CD4-positive, CD25-positive, alpha-beta regulatory T cell (primary cell): ENCODE results near the gene FAM210B. TPM values are rescaled to one million over a fixed set of nuclear protein-coding genes. Genes with fewer than 3 reads are reported as not detected.
A peak's percentile ranks its signal among the peaks of the same experiment; 100 is the strongest.

Experiments
- ATAC-seq, 2 donors: fragments of 150-1000 bp; cut with Tn5 transposase; one replicate each; pipeline ENCODE4 v1.10.0; 2021; ENCODE audit warnings: low read depth in 2 of 2, moderate number of reproducible peaks in 2 of 2, moderate library complexity in 1 of 2
- DNase-seq, 3 donors: peaks; one replicate each; pipeline versions ENCODE4 v3.0.0 to v3.0.0-alpha.2; 2012 to 2022; ENCODE audit warnings: mixed read lengths in 1 of 3
- H3K27ac ChIP-seq: one replicate; pipeline ENCODE4 v1.7.0; 2013; ENCODE audit warnings: mild to moderate bottlenecking, low read length; ENCODE audit not compliant: insufficient read depth, poor library complexity, severe bottlenecking
- H3K27me3 ChIP-seq: one replicate; pipeline ENCODE4 v1.7.0; 2013; ENCODE audit warnings: low read length; ENCODE audit not compliant: control insufficient read depth, insufficient read depth
- H3K36me3 ChIP-seq: one replicate; pipeline ENCODE4 v1.7.0; 2013; ENCODE audit warnings: mild to moderate bottlenecking, low read length, moderate library complexity; ENCODE audit not compliant: control insufficient read depth, insufficient read depth
- H3K4me1 ChIP-seq: 2 replicates; pipeline ENCODE4 v1.7.0; 2013; ENCODE audit warnings: mild to moderate bottlenecking, low read length; ENCODE audit not compliant: insufficient read depth, control insufficient read depth, poor library complexity, severe bottlenecking
- H3K4me3 ChIP-seq: one replicate; pipeline ENCODE4 v1.7.0; 2013; ENCODE audit warnings: low read depth, mild to moderate bottlenecking, low read length, moderate library complexity
- H3K9me3 ChIP-seq, 2 experiments: 1 replicate in 1 of 2; 2 replicates in 1 of 2; pipeline ENCODE4 v1.7.0; 2013; ENCODE audit warnings: low read length in 2 of 2, mild to moderate bottlenecking in 1 of 2, moderate library complexity in 1 of 2; ENCODE audit not compliant: control insufficient read depth in 2 of 2
- H3K27ac Mint-ChIP-seq, 3 donors: one replicate each; pipeline ENCODE4 v1.8.0; 2020 to 2022; ENCODE audit warnings: mild to moderate bottlenecking in 3 of 3, mixed read lengths in 3 of 3, moderate library complexity in 2 of 3
- H3K27me3 Mint-ChIP-seq: one replicate; pipeline ENCODE4 v1.8.0; 2022; ENCODE audit warnings: mild to moderate bottlenecking, mixed read lengths
- H3K36me3 Mint-ChIP-seq: one replicate; pipeline ENCODE4 v1.8.0; 2020; ENCODE audit warnings: mixed read lengths
- H3K4me1 Mint-ChIP-seq, 4 donors: one replicate each; pipeline ENCODE4 v1.8.0; 2020 to 2022; ENCODE audit warnings: mixed read lengths in 4 of 4, mild to moderate bottlenecking in 1 of 4
- H3K4me3 Mint-ChIP-seq, 4 donors: one replicate each; pipeline ENCODE4 v1.8.0; 2020 to 2022; ENCODE audit warnings: mild to moderate bottlenecking in 4 of 4, mixed read lengths in 4 of 4, moderate library complexity in 3 of 4
- H3K9me3 Mint-ChIP-seq, 7 donors: one replicate each; pipeline ENCODE4 v1.8.0; 2020 to 2022; ENCODE audit warnings: mixed read lengths in 7 of 7, mild to moderate bottlenecking in 3 of 7, moderate library complexity in 2 of 7
- polyA plus RNA-seq, 4 donors: library from polyadenylated mRNA; unstranded; fragments of 300-500 nt; fragmentation: Illumina TruSeq; gene quantifications; one replicate each; pipeline ENCODE4 v1.2.3, GENCODE V29; 2021
- total RNA-seq: library from RNA; stranded (reverse); gene quantifications from one replicate; pipeline ENCODE4 v1.2.3, GENCODE V29; 2022

Gene FAM210B
- total and polyA plus RNA-seq, 5 donors from 2014 or later: 14.8 to 40.3 (median 35.2) TPM

- Histone ChIP-seq H3K27ac (no peak overlapping the region), H3K9me3 (no peaks in the 10 kb centered on the region), H3K27me3 (peaks cover 2% of the 10 kb centered on the region), H3K4me3 (no peak overlapping the region), H3K36me3 (no peaks in the 10 kb centered on the region), H3K4me1 (no peaks in the 10 kb centered on the region)
- peaks cover 0 to 8% (median 1%) of the 10 kb centered on the region in 4 donors for H3K4me1 Mint-ChIP-seq
- no peak for ATAC-seq
- no peak for DNase-seq
- peaks cover 11% of the 10 kb centered on the region for H3K27me3 Mint-ChIP-seq
- H3K27ac Mint-ChIP-seq: peak overlapping the region in 1 of 3 donors; percentile 10
- H3K4me3 Mint-ChIP-seq: peak overlapping the region in 1 of 4 donors; percentile 46
- no peaks in the 10 kb centered on the region for H3K36me3 Mint-ChIP-seq
- H3K9me3 Mint-ChIP-seq: no peaks in the 10 kb centered on the region
Observed at GRCh38 chr20:56352345-56353055, 6.3 kb upstream of the FAM210B start.

- Histone ChIP-seq H3K27me3 (peaks cover under 1% of the 10 kb centered on the region), H3K27ac (no peak overlapping the region), H3K4me1 (no peaks in the 10 kb centered on the region), H3K4me3 (no peak overlapping the region), H3K9me3 (no peaks in the 10 kb centered on the region), H3K36me3 (no peaks in the 10 kb centered on the region)
- H3K4me1 Mint-ChIP-seq: peaks cover 0 to 7% (median 2%) of the 10 kb centered on the region in 4 donors
- no peak for DNase-seq
- peaks cover 5% of the 10 kb centered on the region for H3K27me3 Mint-ChIP-seq
- H3K9me3 Mint-ChIP-seq: no peaks in the 10 kb centered on the region
- H3K4me3 Mint-ChIP-seq: no peak overlapping the region
- ATAC-seq: no peak
- H3K36me3 Mint-ChIP-seq: no peaks in the 10 kb centered on the region
- H3K27ac Mint-ChIP-seq: no peak overlapping the region
Observed at GRCh38 chr20:56353356-56353755, 5.4 kb upstream of the FAM210B start.

DNA sequence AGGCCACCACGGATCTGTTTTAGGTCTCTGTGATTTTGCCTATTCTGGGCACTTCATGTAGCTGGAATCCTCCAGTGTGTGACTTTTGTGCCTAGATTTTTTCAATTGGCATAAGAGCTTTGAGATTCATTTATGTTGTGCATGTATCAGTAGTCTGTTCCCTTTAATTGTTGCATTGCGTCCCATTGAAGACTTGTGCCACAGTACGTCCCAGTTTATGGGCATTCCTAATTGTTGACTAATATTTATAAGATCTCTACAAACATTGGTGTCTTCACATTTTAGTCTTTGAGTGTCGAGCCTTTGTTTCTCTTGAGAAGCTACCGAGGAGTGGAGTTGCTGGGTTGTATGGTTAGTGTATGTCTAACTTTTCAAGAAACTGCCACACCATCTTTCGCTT, 704 bp upstream of the FAM210B start:
- Histone ChIP-seq H3K4me3 (peak overlapping the region; percentile 47), H3K9me3 (no peaks in the 10 kb centered on the region), H3K4me1 (peaks cover 9% of the 10 kb centered on the region), H3K27me3 (no peaks in the 10 kb centered on the region), H3K27ac (peak overlapping the region; percentile 41), H3K36me3 (no peaks in the 10 kb centered on the region)
- no peaks in the 10 kb centered on the region for H3K36me3 Mint-ChIP-seq
- H3K4me1 Mint-ChIP-seq: peaks cover 5 to 32% (median 18%) of the 10 kb centered on the region in 4 donors
- H3K27ac Mint-ChIP-seq: peak overlapping the region; percentile 10 to 82 (median 69)
- H3K27me3 Mint-ChIP-seq: no peaks in the 10 kb centered on the region
- no peak for ATAC-seq
- no peaks in the 10 kb centered on the region for H3K9me3 Mint-ChIP-seq
- peak overlapping the region; percentile 70 to 90 (median 88) for H3K4me3 Mint-ChIP-seq
- DNase-seq: no peak

DNA sequence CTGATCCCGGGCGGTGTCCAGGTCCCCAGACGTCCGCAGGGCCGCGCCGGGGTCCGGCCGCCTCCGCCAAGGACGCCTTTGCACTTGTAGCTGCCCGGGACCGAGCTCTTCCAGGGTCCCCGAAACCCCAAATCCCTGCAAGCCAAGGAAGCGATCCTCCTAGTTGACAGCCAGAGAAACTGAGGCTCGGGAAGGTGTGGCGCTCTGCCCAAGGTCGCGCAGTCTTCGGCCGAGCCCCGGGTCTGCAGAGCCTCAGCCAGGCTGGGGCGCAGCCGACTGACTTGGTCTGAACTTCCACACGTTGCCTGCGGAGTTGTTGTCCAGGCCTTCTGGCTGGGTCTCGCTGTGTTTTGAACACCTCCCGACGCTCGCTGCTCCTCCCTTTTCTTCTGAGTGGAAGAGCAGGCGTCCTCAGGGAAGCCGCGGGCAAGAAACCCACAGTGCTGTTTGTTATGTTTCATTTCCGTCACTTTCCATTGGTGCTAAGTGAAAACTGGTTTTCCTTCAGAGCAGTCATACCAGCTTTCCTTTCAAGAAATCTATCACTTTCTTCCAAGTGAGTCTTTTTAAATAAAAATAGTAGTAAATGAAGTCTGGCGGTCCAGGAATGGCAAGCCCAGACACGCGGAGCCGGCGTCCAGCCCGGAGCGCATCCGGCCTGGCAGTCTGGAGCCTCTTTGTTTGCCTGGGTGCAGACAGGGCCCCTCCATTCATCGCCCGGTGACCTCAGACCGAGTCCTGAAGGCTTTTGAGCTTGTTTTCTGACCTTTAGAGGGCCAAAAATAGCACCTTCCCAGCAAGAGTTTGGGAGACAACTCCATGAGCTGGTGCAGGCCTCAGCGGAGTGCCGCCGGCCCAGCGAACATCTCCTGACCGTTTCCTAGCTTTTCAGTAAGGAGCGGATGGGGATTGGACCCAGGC, 698 bp downstream of the FAM210B start:
- peak in 2 of 3 donors; percentile 2 to 25 for DNase-seq
- H3K27me3 ChIP-seq: no peaks in the 10 kb centered on the region
- H3K4me3 ChIP-seq: peak overlapping the region; percentile 76
- Mint-ChIP-seq H3K4me1 (peaks cover 5 to 32% (median 22%) of the 10 kb centered on the region in 4 donors), H3K27me3 (no peaks in the 10 kb centered on the region), H3K27ac (peak overlapping the region; percentile 62 to 86 (median 76)), H3K36me3 (peaks cover 5% of the 10 kb centered on the region), H3K4me3 (peak overlapping the region; percentile 89 to 92 (median 90)), H3K9me3 (no peaks in the 10 kb centered on the region)
- H3K9me3 ChIP-seq: no peaks in the 10 kb centered on the region
- H3K4me1 ChIP-seq: peaks cover 9% of the 10 kb centered on the region
- ATAC-seq: no peak
- H3K27ac ChIP-seq: no peak overlapping the region
- no peaks in the 10 kb centered on the region for H3K36me3 ChIP-seq

DNA sequence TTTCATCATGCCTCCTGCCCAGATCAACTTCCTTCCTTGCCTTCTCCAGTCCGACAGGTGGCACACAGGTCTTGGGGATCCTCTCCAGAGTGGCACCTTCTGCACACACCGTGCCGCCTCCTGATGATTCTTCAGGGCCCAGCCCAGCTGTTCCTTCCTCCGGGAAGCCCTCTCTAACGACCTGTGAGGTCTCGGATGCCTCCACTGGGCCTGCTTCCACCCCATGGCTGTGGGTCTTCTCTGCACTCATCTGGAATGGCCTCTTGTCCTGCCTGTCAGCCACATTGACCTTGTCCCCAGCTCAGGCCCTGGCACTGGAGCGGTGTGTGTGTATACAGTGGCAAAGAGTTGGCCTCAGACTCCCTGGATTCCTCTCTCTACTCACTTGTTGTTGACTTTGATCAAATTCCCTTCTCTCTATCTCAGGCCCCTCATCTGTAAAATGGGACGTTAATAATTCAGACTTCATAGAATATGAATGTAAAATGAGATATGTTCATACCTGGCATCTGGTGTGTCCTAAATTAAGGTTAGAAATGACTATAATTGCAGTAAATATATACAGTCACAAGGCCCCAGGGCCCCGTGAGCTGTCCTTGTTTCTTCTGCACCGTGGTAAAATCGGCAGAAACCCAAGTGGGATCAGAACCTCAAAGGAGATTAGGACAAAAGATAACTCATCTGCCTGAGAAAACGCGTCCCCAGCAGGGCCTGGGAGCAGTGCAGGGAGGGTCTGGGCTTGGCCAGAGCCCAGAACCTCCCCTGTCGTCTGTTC, 1.5 kb downstream of the FAM210B start:
- Histone ChIP-seq H3K27ac (no peak overlapping the region), H3K9me3 (no peaks in the 10 kb centered on the region), H3K4me3 (peak overlapping the region; percentile 76), H3K36me3 (peaks cover 3% of the 10 kb centered on the region), H3K27me3 (no peaks in the 10 kb centered on the region), H3K4me1 (peaks cover 9% of the 10 kb centered on the region)
- H3K27ac Mint-ChIP-seq: peak overlapping the region; percentile 62 to 86 (median 84)
- H3K4me1 Mint-ChIP-seq: peaks cover 5 to 32% (median 22%) of the 10 kb centered on the region in 4 donors
- no peaks in the 10 kb centered on the region for H3K9me3 Mint-ChIP-seq
- ATAC-seq (no peak), DNase-seq (no peak)
- no peaks in the 10 kb centered on the region for H3K27me3 Mint-ChIP-seq
- peak overlapping the region; percentile 77 to 91 (median 89) for H3K4me3 Mint-ChIP-seq
- peaks cover 5% of the 10 kb centered on the region for H3K36me3 Mint-ChIP-seq

DNA sequence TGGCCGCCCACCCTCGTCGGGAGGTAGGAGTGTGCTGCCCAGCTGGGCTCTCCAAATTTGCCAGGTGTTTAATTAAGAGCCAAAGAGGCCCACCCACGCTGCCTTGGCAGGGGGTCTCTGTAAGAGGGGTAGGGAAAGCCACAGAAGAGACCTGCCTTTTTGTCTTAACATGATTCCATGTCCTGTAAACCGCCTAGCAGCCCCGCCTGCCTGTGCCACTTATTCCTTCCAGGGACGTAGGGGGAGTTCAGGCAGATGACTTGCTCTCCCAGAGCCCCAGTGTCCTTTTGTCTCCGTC, 2.1 kb downstream of the FAM210B start:
- Histone ChIP-seq H3K27me3 (no peaks in the 10 kb centered on the region), H3K9me3 (no peaks in the 10 kb centered on the region), H3K36me3 (peaks cover 8% of the 10 kb centered on the region), H3K27ac (no peak overlapping the region), H3K4me3 (no peak overlapping the region), H3K4me1 (peaks cover 9% of the 10 kb centered on the region)
- H3K36me3 Mint-ChIP-seq: peaks cover 8% of the 10 kb centered on the region
- DNase-seq: no peak
- H3K27me3 Mint-ChIP-seq: no peaks in the 10 kb centered on the region
- no peaks in the 10 kb centered on the region for H3K9me3 Mint-ChIP-seq
- ATAC-seq: no peak
- peaks cover 5 to 32% (median 22%) of the 10 kb centered on the region in 4 donors for H3K4me1 Mint-ChIP-seq
- no peak overlapping the region for H3K27ac Mint-ChIP-seq
- peak overlapping the region; percentile 49 to 89 (median 75) for H3K4me3 Mint-ChIP-seq

DNA sequence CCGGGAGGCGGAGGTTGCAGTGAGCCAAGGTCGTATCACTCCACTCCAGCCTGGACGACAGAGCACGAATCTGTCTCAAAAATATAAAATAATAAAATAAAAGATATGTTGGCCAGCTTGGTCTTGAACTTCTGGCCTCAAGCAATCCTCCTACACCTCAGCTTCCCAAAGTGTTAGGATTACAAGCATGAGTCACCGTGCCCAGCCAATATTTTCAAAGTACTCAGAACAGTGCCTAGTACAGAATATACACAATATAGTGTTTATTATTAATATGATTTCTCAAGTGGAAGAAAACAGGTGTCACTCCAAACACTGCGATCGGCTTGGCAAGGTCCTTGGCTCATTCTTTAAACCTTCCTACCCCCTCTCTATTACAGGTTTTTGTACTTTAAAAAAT, 3.1 kb downstream of the FAM210B start:
- Histone ChIP-seq H3K36me3 (peaks cover 18% of the 10 kb centered on the region), H3K27ac (no peak overlapping the region), H3K4me3 (no peak overlapping the region), H3K9me3 (no peaks in the 10 kb centered on the region), H3K4me1 (peaks cover 9% of the 10 kb centered on the region), H3K27me3 (no peaks in the 10 kb centered on the region)
- Mint-ChIP-seq H3K4me1 (peaks cover 5 to 32% (median 22%) of the 10 kb centered on the region in 4 donors), H3K36me3 (peaks cover 16% of the 10 kb centered on the region), H3K27me3 (no peaks in the 10 kb centered on the region), H3K4me3 (peak overlapping the region in 1 of 4 donors; percentile 15), H3K27ac (no peak overlapping the region), H3K9me3 (no peaks in the 10 kb centered on the region)
- ATAC-seq (no peak), DNase-seq (no peak)
